Smooth muscle cell (in vitro differentiated cells): ENCODE results near the gene MAGI2. TPM values are rescaled to one million over a fixed set of nuclear protein-coding genes. Genes with fewer than 3 reads are reported as not detected.

Experiments
- DNase-seq: peaks from one replicate; lab custom pipeline; 2025; ENCODE audit not compliant: unreplicated experiment; lab: John Stamatoyannopoulos, UW
- H2AFZ ChIP-seq: fragments of 200-600 bp; sonication (generic); 2 replicates; pipeline ENCODE4 v1.6.0; 2016; ENCODE audit warnings: antibody characterized with exemption, low read depth, mild to moderate bottlenecking
- H3F3A ChIP-seq: fragments of 200-600 bp; sonication (generic); 2 replicates; pipeline ENCODE4 v1.6.0; 2017; ENCODE audit warnings: antibody characterized with exemption, low read depth
- H3K27ac ChIP-seq: fragments of 200-600 bp; sonication (generic); 2 replicates; pipeline ENCODE4 v1.5.1; 2016; ENCODE audit warnings: low read depth, mild to moderate bottlenecking
- H3K27me3 ChIP-seq: fragments of 200-600 bp; sonication (generic); 2 replicates; pipeline ENCODE4 v1.6.1; 2016; ENCODE audit warnings: low read depth, mild to moderate bottlenecking
- H3K36me3 ChIP-seq: fragments of 200-600 bp; sonication (generic); 2 replicates; pipeline ENCODE4 v1.5.1; 2016; ENCODE audit warnings: low read depth
- H3K4me1 ChIP-seq: fragments of 200-600 bp; sonication (generic); 2 replicates; pipeline ENCODE4 v1.5.1; 2016; ENCODE audit warnings: low read depth
- H3K4me2 ChIP-seq: fragments of 200-600 bp; sonication (generic); 2 replicates; pipeline ENCODE4 v1.6.0; 2016; ENCODE audit warnings: mild to moderate bottlenecking
- H3K4me3 ChIP-seq: fragments of 200-600 bp; sonication (generic); 2 replicates; pipeline ENCODE4 v1.5.1; 2016; ENCODE audit warnings: mild to moderate bottlenecking
- H3K79me2 ChIP-seq: fragments of 200-600 bp; sonication (generic); 2 replicates; pipeline ENCODE4 v1.6.0; 2016; ENCODE audit warnings: low read depth, mild to moderate bottlenecking
- H3K9ac ChIP-seq: fragments of 200-600 bp; sonication (generic); 2 replicates; pipeline ENCODE4 v1.6.0; 2016; ENCODE audit warnings: low read depth
- H3K9me3 ChIP-seq: fragments of 200-600 bp; sonication (generic); replicated peaks from 2 replicates; pipeline ENCODE4 v1.5.1; 2016; ENCODE audit warnings: low read depth
- H4K20me1 ChIP-seq: fragments of 200-600 bp; sonication (generic); 2 replicates; pipeline ENCODE4 v1.6.0; 2016; ENCODE audit warnings: low read depth
- CTCF ChIP-seq: fragments of 200-600 bp; sonication (generic); IDR thresholded peaks from 2 replicates; pipeline ENCODE4 v1.5.1; 2017; ENCODE audit warnings: borderline replicate concordance, mild to moderate bottlenecking, antibody characterized with exemption; ENCODE audit not compliant: insufficient read depth, poor library complexity, severe bottlenecking
- WGBS: methylation state at CpG from one replicate; pipeline ENCODE4 v1.1.7; 2016; ENCODE audit warnings: low lambda C conversion rate; 5-methylcytosine and 5-hydroxymethylcytosine counted together
- polyA plus RNA-seq: library from polyadenylated mRNA; unstranded; fragments of >200 nt; fragmentation: Nextera tagmentation; extraction: Ambion mirVana; gene quantifications from 2 replicates; pipeline ENCODE4 v1.2.1, GENCODE V29; 2016
- total RNA-seq: library from RNA; depleted of rRNA; stranded (reverse); fragments of >200 nt; gene quantifications from 2 replicates; pipeline ENCODE4 v1.2.3, GENCODE V29; 2014

MAGI2 gene
- total and polyA plus RNA-seq, 2 experiments from 2014 or later: 3.4 to 10.7 TPM

DNA sequence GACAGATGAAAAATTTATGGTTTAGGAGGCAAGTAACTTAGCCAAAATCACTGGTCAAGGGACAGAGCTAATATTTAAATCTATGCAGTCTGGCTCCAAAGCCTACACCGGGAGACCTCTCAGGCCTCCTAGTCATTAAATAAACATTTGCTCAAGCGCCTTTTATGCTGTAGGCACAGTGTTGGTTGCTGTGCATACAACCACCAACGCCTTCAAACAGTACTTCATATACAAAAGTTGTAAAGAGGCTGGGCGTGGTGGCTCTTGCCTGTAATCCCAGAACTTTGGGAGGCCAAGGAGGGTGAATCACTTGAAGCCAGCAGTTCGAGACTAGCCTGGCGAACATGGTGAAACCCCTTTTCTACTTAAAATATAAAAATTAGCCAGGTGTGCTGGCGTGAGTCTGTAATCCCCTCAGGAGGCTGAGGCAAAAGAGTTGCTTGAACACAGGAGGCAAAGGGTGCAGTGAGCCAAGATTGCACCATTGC, 159.8 kb downstream of the MAGI2 start:
- Histone ChIP-seq H3K4me2 (no peak overlapping the region), H2AFZ (no peak overlapping the region), H3K27me3 (no peaks in the 10 kb centered on the region), H3K4me3 (no peak overlapping the region), H3K4me1 (no peaks in the 10 kb centered on the region), H3K79me2 (no peaks in the 10 kb centered on the region), H4K20me1 (no peaks in the 10 kb centered on the region), H3K36me3 (no peaks in the 10 kb centered on the region), H3K9me3 (no peaks in the 10 kb centered on the region), H3K9ac (no peak overlapping the region), H3K27ac (no peak overlapping the region), H3F3A (no peaks in the 10 kb centered on the region)
- DNase-seq: no peak
- TF ChIP-seq CTCF: no peak
- 79% methylated on average over 7 of the region's 7 CpGs for WGBS

GRCh38 chr7:79292834-79293233, 160.6 kb downstream of the MAGI2 start:
- Histone ChIP-seq H3K9ac (no peak overlapping the region), H4K20me1 (no peaks in the 10 kb centered on the region), H3K27ac (no peak overlapping the region), H3K4me3 (no peak overlapping the region), H2AFZ (no peak overlapping the region), H3K9me3 (no peaks in the 10 kb centered on the region), H3F3A (no peaks in the 10 kb centered on the region), H3K79me2 (no peaks in the 10 kb centered on the region), H3K4me1 (no peaks in the 10 kb centered on the region), H3K27me3 (no peaks in the 10 kb centered on the region), H3K36me3 (no peaks in the 10 kb centered on the region), H3K4me2 (no peak overlapping the region)
- TF ChIP-seq CTCF: no peak
- 95% methylated on average over 2 of the region's 2 CpGs for WGBS
- DNase-seq: no peak

- no peaks in the 10 kb centered on the region for H3K27me3 ChIP-seq
- no peaks in the 10 kb centered on the region for H3K79me2 ChIP-seq
- TF ChIP-seq CTCF: no peak
- no peak overlapping the region for H3K4me2 ChIP-seq
- no peaks in the 10 kb centered on the region for H3F3A ChIP-seq
- no peak overlapping the region for H3K27ac ChIP-seq
- H3K36me3 ChIP-seq: no peaks in the 10 kb centered on the region
- H3K4me1 ChIP-seq: no peaks in the 10 kb centered on the region
- H3K9me3 ChIP-seq: no peaks in the 10 kb centered on the region
- no peak for DNase-seq
- H2AFZ ChIP-seq: no peak overlapping the region
- H4K20me1 ChIP-seq: no peaks in the 10 kb centered on the region
- no peak overlapping the region for H3K9ac ChIP-seq
- no peak overlapping the region for H3K4me3 ChIP-seq
Observed at GRCh38 chr7:79291498-79291865, 162.0 kb downstream of the MAGI2 start.

GRCh38 chr7:79290841-79291497, 162.5 kb downstream of the MAGI2 start:
- no peak overlapping the region for H3K4me3 ChIP-seq
- H4K20me1 ChIP-seq: no peaks in the 10 kb centered on the region
- H3K27ac ChIP-seq: no peak overlapping the region
- H3K4me1 ChIP-seq: no peaks in the 10 kb centered on the region
- DNase-seq: no peak
- no peaks in the 10 kb centered on the region for H3K79me2 ChIP-seq
- H3K9ac ChIP-seq: no peak overlapping the region
- no peak for TF ChIP-seq CTCF
- H3F3A ChIP-seq: no peaks in the 10 kb centered on the region
- WGBS: 82% methylated on average over 4 of the region's 4 CpGs
- no peaks in the 10 kb centered on the region for H3K9me3 ChIP-seq
- no peak overlapping the region for H3K4me2 ChIP-seq
- H3K36me3 ChIP-seq: no peaks in the 10 kb centered on the region
- H2AFZ ChIP-seq: no peak overlapping the region
- no peaks in the 10 kb centered on the region for H3K27me3 ChIP-seq
